GM21576 (cell line): ENCODE measurements around the gene ARRB1.
"Not testable (repeated sequence)": the region's sequence is repeated elsewhere in the genome, so short reads cannot be mapped to it uniquely, and the experiment has no call there.

Experiments used
- ATAC-seq: cut with Tn5 transposase; IDR thresholded peaks from one replicate; pipeline ENCODE4 v1.9.1; 2021; ENCODE audit warnings: mild to moderate bottlenecking, moderate library complexity; ENCODE audit not compliant: unreplicated experiment

The ARRB1 gene

DNA sequence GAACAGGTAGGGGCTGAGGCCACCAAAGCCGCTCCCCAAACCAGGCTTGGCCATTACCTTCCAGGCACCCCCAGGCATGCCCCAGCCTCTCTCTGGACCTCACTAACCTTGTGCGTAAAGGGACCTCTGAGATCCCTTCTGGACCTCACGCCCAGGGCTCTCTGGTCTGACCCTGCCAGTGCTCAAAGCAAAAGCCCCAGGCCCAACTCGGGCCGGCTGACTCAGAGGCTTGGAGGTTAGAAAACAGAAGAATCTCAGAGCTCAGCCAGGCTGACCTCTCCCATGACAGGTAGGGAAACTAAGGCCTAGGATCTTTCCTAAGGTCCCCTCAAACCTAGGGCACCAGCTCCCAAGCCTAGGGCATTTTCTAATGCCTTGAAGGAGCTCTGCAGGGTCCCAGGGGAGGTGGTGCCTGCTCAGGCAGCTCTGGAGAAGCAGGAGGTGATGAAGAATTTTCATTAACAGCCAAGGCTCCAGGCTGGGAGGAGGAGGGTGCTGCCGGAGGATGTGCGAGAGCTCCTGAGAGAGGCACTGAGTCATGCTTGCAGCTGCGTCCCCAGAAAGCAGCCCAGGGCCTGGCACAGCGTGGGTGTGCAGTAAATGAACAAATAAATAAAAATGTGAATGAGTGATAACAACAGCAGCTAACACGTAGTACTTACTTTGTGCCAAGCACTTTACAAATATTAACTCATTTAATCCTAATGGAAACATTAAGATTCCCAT lies 25.6 kb downstream of the ARRB1 start:
- ATAC-seq: no peak

DNA sequence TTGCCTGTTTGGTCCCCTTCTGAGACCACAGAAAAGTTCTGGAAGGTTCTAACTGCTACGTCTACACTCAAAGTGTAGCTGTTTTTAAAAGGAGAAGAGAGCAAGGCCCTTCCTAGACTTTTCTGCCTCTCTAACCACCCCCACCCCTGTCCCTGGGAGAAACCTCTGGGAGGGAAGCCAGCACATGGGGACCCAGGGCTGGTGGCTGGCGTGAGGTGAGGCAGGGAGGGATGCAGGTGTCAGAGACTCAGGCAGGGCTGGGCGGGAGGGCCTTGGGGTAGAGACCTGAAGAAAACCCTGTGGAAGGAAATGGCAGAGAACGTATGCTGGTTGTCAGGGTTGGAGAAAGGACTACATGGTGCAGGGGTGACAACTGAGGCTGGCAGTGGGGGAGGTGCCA lies 26.7 kb downstream of the ARRB1 start:
- no peak for ATAC-seq

DNA sequence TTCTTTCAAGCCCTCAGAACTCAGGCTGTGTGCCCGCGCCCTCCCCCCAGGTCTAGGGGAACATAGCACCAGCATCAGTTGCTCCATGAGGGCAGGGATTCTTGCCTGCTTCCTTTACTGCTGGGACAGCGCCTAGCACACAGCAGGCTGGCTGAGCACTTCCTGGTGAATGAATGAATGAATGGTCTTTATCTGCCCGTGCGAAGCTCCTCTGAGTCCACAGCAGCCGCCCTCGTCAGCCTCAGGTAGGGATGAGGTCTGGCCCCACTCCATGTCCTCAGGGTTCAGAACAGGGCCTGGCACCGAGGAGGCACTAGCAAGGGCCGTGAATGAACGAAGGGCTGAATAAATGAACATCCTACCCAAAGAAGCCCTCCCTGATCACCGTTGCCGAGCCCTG lies 27.3 kb downstream of the ARRB1 start:
- no peak for ATAC-seq

DNA sequence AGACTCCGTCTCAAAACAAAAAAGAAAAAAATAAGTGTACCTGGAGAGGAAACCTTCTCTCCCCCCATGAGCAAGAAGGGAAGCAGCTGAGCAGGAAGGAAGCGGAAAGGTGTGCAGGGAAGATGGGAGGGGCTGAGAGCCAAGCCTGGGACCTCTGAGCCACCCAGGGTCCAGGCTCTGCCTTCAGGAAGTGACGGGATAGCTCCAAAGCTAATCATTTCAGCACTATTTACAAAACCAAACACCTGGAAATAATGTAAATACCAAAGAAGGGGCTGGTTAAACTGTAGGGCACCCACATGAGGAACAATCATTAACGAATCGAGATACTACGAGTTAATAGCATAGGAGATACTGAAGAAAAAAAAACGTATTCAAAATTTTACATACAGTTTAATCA lies 27.9 kb downstream of the ARRB1 start:
- no peak for ATAC-seq

DNA sequence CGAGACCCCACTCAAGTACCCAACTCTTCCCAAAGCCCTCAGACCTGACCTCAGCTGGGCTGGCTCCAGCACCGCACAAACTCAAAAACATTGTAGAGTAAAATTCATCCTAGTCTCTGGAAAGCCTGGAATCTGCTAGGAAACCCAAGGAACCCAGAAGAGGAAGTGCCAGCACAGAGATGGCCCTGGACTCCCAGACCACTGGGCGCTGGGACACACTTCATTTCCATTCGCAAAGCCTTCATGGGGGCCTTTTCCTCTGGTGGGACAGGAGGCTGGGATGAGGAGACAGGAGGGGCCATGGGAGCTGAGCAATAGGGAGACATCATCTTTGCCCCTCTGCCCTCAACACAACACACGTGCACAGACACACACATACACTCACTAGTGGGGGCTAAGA lies 30.8 kb downstream of the ARRB1 start:
- ATAC-seq: no peak

DNA sequence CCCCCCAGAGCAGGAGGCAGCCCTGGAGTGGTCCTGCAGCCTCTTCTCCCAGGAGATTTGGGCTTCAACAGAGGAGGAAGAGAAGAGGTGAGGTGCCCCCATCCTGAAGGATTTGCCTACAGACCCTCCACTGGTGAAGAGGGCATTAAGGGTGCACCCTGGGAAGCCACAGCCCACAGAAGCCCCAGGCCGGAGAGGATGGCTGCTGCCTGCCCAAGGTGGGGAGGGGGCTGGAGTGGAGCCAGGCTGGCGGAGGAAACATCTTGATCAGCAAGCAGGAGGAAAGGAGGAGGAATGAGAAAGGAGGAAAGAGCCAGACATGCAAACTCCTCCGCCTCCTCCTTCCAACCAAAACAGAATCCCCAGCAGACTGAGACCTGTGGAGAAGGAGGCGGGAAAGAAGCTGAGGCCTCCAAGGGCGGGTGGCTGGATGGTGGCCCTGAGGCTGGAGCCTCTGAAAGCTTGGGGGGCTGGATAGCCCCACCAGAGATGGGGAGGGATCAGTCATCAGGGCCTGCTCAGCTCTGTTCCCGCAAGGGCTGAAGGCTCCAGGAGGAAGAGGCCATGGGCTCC lies 31.3 kb downstream of the ARRB1 start:
- ATAC-seq: no peak

DNA sequence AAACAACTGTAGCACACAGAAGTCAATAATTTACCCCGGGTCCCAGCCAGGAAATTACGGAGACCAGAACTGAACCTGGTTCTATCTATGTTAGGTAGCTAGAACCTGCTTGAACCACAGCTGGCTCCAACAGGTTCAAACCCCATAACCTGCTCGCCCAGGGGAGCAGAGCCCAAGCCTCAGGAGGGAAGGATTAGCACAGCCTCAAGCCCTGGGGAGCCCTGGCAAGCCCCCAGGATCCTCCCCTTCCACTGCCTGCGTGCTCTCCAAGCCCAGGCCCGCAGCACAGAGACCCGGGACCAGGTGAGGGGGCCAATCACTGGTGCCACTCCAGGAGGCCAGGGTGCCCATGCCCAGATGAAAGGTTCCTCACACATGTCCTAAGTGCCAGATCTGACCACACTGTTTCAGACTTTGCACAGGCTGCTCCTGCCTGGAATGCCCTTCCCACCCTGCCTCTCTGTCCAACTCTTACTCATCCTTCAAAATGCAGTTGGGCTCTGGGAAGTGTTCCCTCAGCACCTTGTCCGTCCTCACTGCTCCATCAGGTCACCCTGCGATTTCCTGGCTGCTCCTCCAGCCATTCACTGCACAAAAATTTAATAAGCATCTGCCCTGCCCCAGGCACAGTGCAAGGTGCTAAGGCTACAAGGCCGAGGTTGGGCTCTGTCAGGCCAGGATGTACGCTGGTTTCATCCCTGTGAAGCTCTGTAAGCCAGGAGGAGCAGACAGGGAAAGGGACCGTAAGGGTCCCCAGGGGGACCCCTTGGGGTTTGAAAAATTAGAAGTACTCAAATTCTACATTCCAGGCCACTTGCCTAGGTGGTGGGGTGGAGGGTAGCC lies 32.2 kb downstream of the ARRB1 start:
- no peak for ATAC-seq

DNA sequence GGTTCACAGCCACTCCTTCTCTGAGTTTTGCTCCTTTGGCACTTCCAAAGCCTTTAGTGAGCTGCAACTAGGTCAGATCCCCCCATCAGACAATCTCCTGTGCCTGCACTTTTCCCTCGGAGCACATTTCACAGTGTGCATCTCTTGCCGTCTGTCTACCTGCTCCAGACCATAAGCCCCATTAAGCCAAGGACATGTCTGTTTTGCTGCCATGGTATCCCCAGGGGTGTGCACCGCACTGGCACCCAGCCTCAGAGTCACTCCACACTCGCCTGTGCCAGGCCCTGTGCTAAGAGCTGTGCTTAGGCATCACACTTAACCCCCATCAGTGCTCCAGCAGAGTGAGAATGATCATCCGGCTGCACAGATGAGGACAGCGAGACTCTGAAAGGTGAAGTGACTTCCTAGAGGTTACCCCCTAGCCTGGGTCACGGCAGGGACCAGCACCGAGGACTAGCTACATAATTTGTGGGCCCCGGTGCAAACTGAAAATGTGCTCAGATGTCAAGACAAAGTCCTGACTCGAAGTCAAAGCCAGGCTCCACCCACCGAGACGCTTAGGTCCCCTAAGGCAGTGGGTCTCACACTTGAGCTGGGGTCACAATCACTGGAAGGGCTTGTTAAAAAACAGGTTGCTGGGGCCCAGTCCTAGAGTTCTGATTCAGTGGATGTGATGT lies 33.9 kb downstream of the ARRB1 start:
- ATAC-seq: no peak

DNA sequence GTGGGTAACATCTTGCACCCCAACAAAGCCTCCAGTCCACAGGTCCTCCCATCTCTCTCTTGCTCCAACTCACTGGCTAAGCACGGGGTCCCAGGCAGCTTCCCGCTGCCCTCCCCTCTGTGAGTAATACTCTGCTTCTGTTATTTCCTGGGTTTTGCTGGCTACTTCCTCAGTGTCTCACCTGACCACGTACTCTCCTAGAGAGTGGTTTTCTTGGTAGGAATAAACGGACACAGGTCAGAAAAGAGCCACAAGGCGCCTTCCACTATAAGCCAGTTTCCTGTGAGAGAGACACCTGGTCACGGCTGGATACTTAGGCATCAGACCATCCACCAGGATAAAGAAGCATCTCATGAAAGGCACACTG lies 36.0 kb downstream of the ARRB1 start:
- ATAC-seq: no peak

DNA sequence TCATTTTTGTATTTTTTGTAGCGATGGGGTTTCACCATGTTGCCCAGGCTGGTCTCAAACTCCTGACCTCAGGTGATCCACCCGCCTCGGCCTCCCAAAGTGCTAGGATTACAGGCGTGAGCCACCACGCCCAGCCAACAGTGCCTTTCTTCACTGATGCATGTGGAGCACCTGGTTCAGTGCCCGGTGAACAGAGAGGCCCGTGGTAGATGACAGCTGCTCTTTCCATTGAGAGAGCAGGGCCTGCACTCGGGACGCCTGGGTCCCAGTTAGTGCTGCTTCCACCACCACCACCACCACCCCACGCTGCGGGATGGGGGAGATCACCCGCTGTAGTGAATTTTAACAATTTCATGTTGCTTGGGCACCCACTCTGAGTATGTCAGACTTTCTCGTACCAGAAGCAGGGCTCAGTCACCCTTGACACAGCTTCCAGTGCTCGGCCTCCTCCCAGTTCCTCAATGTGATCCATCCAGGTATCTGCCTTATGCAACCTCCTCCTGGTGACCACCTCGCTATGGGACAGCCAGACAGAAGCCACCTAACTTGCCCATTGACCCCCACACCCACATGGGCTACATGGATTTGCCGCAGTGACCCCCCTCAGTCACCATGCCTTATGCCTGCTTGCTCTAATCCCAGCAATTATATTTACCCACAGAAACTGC lies 36.6 kb downstream of the ARRB1 start:
- ATAC-seq: no peak

DNA sequence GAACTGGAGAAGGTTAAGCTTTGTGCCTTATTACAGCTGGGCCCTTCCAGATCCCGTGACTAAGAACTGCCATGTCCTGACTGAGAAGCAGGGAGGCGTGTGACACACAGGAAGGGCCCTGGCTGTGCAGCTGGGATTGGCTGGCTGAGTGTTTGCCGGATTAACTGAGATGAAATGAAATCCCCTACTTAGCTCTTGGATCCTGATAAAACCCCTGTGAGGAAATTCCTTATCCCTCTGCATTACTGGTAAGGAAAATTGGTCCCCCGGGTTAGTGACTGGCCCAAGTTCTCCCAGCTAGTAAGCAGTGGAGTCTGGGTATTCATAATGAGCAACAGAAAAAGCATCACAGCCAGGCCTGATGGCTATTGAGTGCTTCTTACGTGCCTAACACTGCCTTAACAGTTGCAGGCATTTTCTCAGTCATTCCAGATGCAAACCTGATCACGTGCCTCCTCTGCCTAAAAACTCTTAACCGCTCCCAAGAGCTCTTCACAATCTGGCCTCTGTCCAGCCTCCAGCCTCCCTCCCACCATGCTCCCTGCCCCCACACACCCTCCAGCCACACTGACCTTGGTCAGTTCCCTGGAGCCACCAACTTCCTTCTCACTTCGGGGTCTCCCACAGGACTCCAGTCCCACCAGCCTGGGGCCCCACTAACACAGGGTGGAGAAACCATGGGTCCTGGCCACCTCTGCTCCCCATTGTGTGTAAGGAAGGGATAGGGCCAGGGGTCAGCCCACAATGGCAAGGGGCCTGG lies 37.8 kb downstream of the ARRB1 start:
- ATAC-seq: no peak

DNA sequence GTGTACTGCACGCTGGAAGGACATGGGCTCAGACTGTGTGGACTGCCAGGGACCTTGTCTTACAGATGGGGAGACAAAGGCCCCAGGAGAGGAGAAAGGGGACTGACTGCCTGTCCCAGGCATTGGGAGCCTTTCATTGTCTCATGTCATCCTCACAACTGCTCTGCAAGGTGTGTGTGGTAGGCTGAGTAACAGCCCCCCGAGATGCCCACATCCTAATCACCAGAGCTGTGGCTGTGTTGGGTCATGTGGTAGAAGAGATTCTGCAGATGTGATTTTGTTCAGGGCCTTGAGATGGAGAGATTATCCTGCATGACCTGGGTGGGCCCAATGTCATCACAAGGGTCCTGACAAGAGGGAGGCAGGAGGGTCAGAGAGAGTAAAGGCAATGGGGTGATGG lies 39.1 kb downstream of the ARRB1 start:
- no peak for ATAC-seq

DNA sequence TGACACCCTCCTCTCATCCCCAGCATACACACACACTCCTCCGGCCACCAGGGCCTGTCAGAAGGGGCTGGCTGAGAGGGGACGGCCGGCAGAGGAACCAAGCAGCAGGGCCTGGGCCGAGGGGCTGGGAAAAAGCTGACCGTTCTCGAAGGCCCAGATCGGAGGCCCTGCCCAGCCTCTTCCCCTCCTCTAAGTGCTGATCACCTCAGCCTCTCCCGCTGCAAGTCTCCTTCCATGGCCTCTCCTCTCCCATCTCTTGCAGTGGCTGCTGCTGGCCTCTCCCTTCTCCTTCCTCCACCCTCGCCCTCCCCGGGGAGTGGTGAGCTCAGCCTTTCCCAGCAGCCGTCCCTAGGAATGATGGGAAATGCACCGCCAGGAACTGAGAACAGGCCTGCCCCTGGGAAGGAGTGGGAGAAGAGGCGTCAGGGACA lies 39.6 kb downstream of the ARRB1 start:
- no peak for ATAC-seq

DNA sequence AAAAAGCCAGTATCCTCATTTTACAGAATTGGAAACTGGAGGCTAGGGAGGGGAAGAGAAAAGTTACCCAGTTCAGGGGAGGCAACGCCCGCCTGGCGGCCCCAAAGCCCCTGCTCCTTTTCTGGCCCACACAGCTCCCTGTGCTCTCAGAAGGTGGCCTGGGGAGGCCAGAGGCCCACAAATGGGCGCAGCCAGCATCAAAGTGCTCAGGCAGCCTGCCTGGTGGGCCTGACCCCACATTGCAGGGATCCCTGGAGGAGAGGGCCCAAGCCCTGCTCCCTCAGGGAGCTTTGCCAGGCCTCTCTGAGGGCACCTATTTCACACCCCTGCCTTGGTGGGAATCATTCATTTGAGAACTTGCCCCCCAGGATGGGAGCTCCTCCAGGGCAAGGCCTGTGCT lies 42.5 kb downstream of the ARRB1 start:
- ATAC-seq: no peak

DNA sequence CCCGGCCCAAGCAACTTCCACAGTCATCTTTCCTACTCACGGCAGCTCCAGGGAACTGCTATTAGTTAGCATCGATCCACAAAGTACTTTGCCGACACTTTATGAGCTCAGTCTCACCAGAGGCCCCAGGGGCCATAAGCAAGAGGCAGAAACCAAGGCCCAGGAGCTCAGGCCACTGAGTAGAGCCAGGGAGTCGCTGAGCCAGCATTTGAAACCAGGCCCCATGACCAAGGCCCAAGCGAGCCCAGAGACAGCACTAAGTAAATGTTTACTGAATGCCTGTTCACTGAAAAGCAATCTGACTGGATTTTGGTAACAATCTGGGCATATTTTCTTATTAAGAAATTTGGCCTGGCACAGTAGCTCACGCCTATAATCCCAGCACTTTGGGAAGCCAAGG lies 43.3 kb downstream of the ARRB1 start:
- no peak for ATAC-seq

DNA sequence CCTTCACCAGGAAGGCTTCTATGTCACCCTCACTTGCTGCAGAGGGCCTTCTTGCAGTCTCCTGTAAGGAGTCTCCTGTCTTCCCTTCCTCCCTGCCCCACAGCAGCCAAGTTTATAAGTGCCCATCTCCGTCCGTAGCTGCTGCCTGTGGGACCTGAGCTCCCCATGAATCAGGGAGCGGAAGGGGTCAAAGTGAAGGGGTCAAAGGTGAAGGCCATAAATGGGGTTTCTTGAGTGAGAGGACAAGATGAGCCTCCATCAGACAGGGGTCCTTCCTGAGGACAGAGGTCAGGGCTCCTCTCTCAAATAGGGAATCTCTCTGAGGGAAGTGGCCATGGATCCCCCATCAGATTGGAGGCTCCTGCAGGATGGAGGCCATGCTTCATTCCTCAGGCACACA lies 44.4 kb downstream of the ARRB1 start:
- ATAC-seq: no peak

DNA sequence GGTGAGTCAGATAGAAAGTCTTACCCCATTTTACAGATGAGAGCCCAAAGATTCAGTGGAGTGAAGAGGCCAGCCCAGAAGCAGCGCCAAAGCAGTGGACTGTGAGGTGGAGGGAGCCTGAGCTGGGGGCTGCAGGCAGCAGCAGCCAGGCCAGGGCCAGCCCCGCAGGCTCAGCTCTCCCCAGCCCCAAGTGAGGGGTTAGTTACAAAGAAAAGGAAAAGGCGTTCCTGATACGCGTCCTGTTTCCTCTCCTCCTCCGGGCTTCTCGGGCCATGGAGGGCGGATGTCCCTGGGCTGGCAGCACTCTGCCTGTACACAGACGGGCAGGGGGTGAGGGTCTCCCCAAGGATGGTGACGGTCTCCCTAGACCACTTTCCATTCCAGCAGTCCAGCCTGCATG lies 44.9 kb downstream of the ARRB1 start:
- no peak for ATAC-seq

DNA sequence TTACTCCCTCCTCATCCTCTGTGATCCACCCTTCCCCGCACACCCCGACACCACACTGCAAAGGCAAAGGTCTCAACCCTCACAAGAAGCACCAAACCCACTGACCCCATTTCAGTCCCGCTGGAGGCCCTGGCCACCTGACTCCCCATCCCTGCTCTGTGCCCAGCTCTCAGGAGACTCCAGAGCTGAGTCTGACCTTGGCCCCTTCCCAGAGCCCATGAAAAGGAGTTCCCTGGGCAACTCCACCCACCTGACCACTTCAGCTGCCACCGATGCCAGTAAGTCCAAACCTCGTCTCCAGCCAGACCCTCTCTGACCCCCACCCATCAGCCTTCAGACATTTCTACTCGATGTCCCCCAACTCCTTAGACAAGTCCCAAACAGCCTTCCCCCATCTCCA lies 45.5 kb downstream of the ARRB1 start:
- no peak for ATAC-seq

DNA sequence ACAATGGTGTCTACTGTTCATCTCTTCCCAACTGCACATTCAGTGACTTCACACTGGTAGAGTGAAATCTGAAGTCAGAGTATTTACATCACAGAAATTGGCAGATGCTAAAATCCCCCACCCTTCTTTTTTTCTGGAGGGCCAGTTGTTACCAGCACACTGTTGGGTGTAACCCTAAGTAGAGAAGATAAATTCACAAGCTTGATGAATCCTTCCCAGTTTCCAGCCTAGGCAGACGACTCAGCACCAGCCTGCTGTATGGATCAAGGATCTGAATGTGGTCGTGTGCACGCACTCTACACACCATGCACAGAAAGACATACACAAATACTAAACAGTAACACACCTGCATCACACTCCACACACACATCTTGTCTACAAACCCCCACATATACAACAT lies 46.0 kb downstream of the ARRB1 start:
- ATAC-seq: no peak

DNA sequence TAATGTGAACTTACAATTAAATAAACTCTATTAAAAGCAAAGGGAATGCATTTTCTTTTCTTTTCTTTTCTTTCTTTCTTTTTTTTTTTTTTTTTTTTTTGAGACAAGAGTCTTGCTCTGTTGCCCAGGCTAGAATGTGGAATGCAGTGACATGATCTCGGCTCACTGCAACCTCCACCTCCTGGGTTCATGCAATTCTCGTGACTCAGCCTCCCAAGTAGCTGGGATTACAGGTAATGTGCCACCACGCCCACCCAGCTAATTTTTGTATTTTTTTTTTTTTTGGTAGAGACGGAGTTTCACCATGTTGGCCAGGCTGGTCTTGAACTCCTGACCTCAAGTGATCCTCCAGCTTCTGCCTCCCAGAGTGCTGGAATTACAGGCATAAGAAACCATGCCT lies 46.5 kb downstream of the ARRB1 start:
- not testable (repeated sequence) for ATAC-seq
